A673 (cell line): ENCODE measurements around the gene CELF5. TPM values are rescaled to one million over a fixed set of nuclear protein-coding genes. Genes with fewer than 3 reads are reported as not detected.
"Not testable (repeated sequence)": the region's sequence is repeated elsewhere in the genome, so short reads cannot be mapped to it uniquely, and the experiment has no call there.

ENCODE experiments used
- BruUV-seq: library from RNA; stranded (reverse); fragments of 400-500 nt; replicated peaks from 2 replicates; lab custom pipeline; 2021; lab: Mats Ljungman, UMichigan
- CTCF ChIA-PET: fragments of 300-600 bp; sonication (Branson Sonifier 250); formaldehyde crosslinking; loops from one replicate; lab custom pipeline; 2022; ENCODE audit warnings: antibody characterized with exemption; lab: Charles Lee
- POLR2A ChIA-PET: fragments of 300-600 bp; sonication (Branson Sonifier 250); formaldehyde crosslinking; loops from one replicate; lab custom pipeline; 2022; ENCODE audit warnings: antibody characterized with exemption; ENCODE audit not compliant: low non-redundant PET; lab: Charles Lee
- DNase-seq: peaks from one replicate; pipeline ENCODE4 v3.0.0-alpha.2; 2015; ENCODE audit warnings: low spot score
- H3K27ac ChIP-seq: fragments of 200-600 bp; sonication (generic); 2 replicates; pipeline ENCODE4 v1.5.1; 2016; ENCODE audit warnings: mixed run types, low read depth, mild to moderate bottlenecking, mixed read lengths, antibody characterized with exemption, low read length; ENCODE audit not compliant: poor library complexity, severe bottlenecking
- H3K27me3 ChIP-seq: fragments of 200-600 bp; sonication (generic); replicated peaks from 2 replicates; pipeline ENCODE4 v1.6.1; 2017; ENCODE audit warnings: mixed run types, low read depth, mild to moderate bottlenecking, mixed read lengths, antibody characterized with exemption, low read length; ENCODE audit not compliant: insufficient read depth, poor library complexity
- H3K36me3 ChIP-seq: fragments of 200-600 bp; sonication (generic); 2 replicates; pipeline ENCODE4 v1.6.1; 2016; ENCODE audit warnings: mixed run types, mild to moderate bottlenecking, mixed read lengths, antibody characterized with exemption, low read length; ENCODE audit not compliant: insufficient read depth, poor library complexity, severe bottlenecking
- H3K4me1 ChIP-seq: fragments of 200-600 bp; sonication (generic); 2 replicates; pipeline ENCODE4 v1.6.1; 2017; ENCODE audit warnings: mixed run types, mild to moderate bottlenecking, mixed read lengths, antibody characterized with exemption, low read length; ENCODE audit not compliant: insufficient read depth, poor library complexity, severe bottlenecking
- H3K4me3 ChIP-seq: fragments of 200-600 bp; sonication (generic); 2 replicates; pipeline ENCODE4 v1.5.1; 2016; ENCODE audit warnings: low read depth, mixed run types, mild to moderate bottlenecking, mixed read lengths, low read length; ENCODE audit not compliant: poor library complexity, severe bottlenecking
- H3K9me3 ChIP-seq: fragments of 200-600 bp; sonication (generic); 2 replicates; pipeline ENCODE4 v1.6.1; 2016; ENCODE audit warnings: mixed run types, low read depth, mild to moderate bottlenecking, mixed read lengths, antibody characterized with exemption, low read length; ENCODE audit not compliant: poor library complexity, severe bottlenecking
- EZH2 ChIP-seq: fragments of 200-600 bp; sonication (generic); IDR thresholded peaks from 2 replicates; pipeline ENCODE4 v1.6.1; 2017; ENCODE audit warnings: borderline replicate concordance, low read depth, mild to moderate bottlenecking, mixed read lengths, antibody characterized with exemption, low read length; ENCODE audit not compliant: poor library complexity, severe bottlenecking
- intact Hi-C: fragments of 100-400 bp; cut with micrococcal nuclease; formaldehyde crosslinking; loops from one replicate; pipeline ENCODE4 v1.10.0; 2022; ENCODE audit not compliant: unreplicated experiment
- total RNA-seq: library from RNA; stranded (reverse); gene quantifications from 2 replicates; pipeline ENCODE4 v1.2.3, GENCODE V29; 2021
- TF ChIP-seq, protein P1 (sequence below): fragments of 300-800, 200-600 bp; sonication (generic); conservative IDR thresholded peaks from 2 replicates; pipeline ENCODE4 v1.5.1; 2017; ENCODE audit warnings: low read depth, mild to moderate bottlenecking, antibody characterized with exemption, low read length, moderate library complexity, mixed read lengths

Gene CELF5
- total RNA-seq, 1 experiment from 2014 or later, result 3.7 TPM

DNA sequence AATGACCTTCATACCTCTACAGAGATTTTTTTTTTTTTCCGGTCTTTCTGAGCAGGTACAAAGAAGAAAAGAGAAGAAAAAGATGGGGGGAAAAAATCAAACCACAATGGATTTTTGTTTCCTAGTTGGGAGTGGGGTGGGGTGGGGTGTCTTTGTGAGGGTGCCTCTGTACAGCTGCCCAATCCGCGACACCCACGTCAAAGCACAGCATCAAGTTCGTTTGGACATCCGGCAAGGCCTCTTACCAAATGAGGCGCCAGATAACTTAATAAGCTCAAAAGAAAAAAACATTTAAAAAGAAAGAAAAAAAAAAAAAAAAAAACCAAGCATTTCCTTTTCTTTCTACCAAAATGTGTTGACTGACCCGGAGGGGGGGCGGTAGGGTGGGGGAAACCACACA is 71.6 kb downstream of the CELF5 start:
- H3K4me3 ChIP-seq, result no peak overlapping the region
- intact Hi-C loops, result no loop called here
- H3K27ac ChIP-seq, result no peak overlapping the region
- ChIA-PET CTCF (no interaction called here), POLR2A (no interaction called here)
- no peaks in the 10 kb centered on the region for H3K4me1 ChIP-seq
- TF ChIP-seq EZH2, result no peak
- TF ChIP-seq, protein P1, sequence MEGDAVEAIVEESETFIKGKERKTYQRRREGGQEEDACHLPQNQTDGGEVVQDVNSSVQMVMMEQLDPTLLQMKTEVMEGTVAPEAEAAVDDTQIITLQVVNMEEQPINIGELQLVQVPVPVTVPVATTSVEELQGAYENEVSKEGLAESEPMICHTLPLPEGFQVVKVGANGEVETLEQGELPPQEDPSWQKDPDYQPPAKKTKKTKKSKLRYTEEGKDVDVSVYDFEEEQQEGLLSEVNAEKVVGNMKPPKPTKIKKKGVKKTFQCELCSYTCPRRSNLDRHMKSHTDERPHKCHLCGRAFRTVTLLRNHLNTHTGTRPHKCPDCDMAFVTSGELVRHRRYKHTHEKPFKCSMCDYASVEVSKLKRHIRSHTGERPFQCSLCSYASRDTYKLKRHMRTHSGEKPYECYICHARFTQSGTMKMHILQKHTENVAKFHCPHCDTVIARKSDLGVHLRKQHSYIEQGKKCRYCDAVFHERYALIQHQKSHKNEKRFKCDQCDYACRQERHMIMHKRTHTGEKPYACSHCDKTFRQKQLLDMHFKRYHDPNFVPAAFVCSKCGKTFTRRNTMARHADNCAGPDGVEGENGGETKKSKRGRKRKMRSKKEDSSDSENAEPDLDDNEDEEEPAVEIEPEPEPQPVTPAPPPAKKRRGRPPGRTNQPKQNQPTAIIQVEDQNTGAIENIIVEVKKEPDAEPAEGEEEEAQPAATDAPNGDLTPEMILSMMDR, result no peak
- H3K9me3 ChIP-seq, result no peaks in the 10 kb centered on the region
- H3K36me3 ChIP-seq, result no peaks in the 10 kb centered on the region
- no peak for DNase-seq
- BruUV-seq, result no TSS peak
- no peaks in the 10 kb centered on the region for H3K27me3 ChIP-seq

DNA sequence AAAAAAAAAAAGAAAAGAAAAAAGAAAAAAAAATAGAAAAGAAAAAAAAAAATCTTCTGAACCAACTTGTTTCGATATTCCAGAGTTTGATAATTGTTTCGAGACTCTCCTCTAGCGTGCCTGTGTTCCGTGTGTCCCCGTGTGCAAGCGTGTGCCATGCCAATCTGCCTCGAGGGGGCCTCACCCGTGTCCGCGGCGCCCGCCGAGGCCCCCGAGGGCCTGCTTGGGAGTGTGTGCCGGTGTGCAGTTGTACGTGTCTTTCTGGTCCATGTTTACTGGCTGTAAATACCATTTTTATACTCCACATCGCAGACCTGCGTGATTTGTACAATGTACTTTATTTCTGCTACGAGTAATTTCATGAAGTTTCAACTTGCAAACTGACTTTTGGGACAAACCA is 72.0 kb downstream of the CELF5 start:
- Histone ChIP-seq H3K4me1 (no peaks in the 10 kb centered on the region), H3K36me3 (no peaks in the 10 kb centered on the region), H3K27me3 (no peaks in the 10 kb centered on the region), H3K9me3 (no peaks in the 10 kb centered on the region), H3K4me3 (no peak overlapping the region), H3K27ac (no peak overlapping the region)
- ChIA-PET CTCF (no interaction called here), POLR2A (no interaction called here)
- BruUV-seq, result no TSS peak
- TF ChIP-seq, protein P1, result no peak
- no peak for TF ChIP-seq EZH2
- no peak for DNase-seq
- intact Hi-C loops, result no loop called here

DNA sequence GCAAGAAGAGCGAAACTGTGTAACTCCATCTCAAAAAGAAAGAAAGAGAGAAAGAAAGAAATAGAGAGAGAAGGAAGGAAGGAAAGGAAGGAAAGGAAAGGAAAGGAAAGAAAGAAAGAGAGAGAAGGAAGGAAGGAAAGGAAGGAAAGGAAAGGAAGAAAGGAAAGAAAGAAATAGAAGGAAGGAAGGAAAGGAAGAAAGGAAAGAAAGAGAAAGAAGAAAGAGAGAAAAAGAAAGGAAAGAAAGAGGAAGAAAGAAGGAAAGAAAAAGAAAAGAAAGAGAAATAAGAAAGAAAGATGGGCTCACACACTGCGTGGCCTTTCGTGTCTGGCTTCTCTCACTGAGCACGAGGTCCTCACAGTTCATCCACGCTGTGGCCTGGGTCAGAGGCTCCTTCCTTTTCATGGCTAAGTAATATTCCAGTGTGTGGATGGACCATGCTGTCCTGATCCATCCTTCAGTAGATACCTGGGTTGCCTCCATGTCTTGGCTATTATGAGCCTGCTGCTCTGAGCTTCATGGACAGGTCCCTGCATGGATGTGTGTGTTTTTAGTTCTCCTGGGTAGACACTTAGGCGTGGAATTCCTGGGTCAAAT is 74.5 kb downstream of the CELF5 start:
- Histone ChIP-seq H3K4me1 (no peaks in the 10 kb centered on the region), H3K9me3 (no peaks in the 10 kb centered on the region), H3K27ac (no peak overlapping the region), H3K4me3 (no peak overlapping the region), H3K27me3 (no peaks in the 10 kb centered on the region), H3K36me3 (no peaks in the 10 kb centered on the region)
- TF ChIP-seq, protein P1, result no peak
- TF ChIP-seq EZH2, result no peak
- DNase-seq, result no peak
- POLR2A ChIA-PET, result no interaction called here
- intact Hi-C loops, result no loop called here
- no TSS peak for BruUV-seq
- CTCF ChIA-PET, result no interaction called here

DNA sequence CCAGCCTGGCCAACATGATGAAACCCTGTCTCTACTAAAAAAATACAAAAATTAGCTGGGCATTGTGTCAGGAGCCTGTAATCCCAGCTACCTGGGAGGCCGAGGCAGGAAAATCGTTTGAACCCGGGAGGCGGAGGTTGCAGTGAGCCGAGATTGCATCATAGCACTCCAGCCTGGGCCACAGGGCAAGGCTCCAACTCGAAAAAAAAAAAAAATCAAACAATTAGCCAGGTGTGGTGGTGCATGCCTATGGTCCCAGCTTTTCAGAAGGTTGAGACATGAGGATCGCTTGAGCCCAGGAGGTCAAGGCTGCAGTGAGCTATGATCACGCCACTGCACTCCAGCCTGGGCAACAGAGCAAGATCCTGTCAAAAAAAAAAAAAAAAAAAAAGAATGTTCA is 76.1 kb downstream of the CELF5 start:
- BruUV-seq, result not testable (repeated sequence)

More for the DNA sequence above, 76.1 kb downstream of the CELF5 start:
- H3K4me3 ChIP-seq, intact Hi-C loops, H3K27ac ChIP-seq, H3K4me1 ChIP-seq, DNase-seq, H3K9me3 ChIP-seq, H3K36me3 ChIP-seq, H3K27me3 ChIP-seq: not testable (repeated sequence)
- ChIA-PET POLR2A (interaction anchor here (0.6 kb wide), 1 partner anchor 17 kb away, joined by 16 read pairs; no protein-coding TSS in a partner anchor), CTCF (interaction anchor here (0.6 kb wide), 2 partner anchors 30 to 1770 kb away, joined by 4 to 9 read pairs; no protein-coding TSS in a partner anchor)
